PC-9 (cell line): ENCODE results near the gene ARHGAP35. TPM values are rescaled to one million over a fixed set of nuclear protein-coding genes. Genes with fewer than 3 reads are reported as not detected.
"Not testable (repeated sequence)": the region's sequence is repeated elsewhere in the genome, so short reads cannot be mapped to it uniquely, and the experiment has no call there.

Source experiments
- BruUV-seq: library from RNA; stranded (reverse); fragments of 400-500 nt; replicated peaks from 2 replicates; lab custom pipeline; 2021; lab: Mats Ljungman, UMichigan
- CTCF ChIA-PET: fragments of 300-600 bp; sonication (Branson Sonifier 250); formaldehyde crosslinking; loops from one replicate; lab custom pipeline; 2022; ENCODE audit warnings: antibody characterized with exemption; lab: Charles Lee
- POLR2A ChIA-PET: fragments of 300-600 bp; sonication (Branson Sonifier 250); formaldehyde crosslinking; loops from one replicate; lab custom pipeline; 2022; ENCODE audit warnings: antibody characterized with exemption; ENCODE audit not compliant: unreplicated experiment; lab: Charles Lee
- DNase-seq, 2 experiments: peaks; one replicate each; pipeline versions ENCODE4 v3.0.0 to v3.0.0-alpha.2; 2015 to 2022; ENCODE audit warnings: mixed read lengths in 1 of 2
- H2AFZ ChIP-seq: fragments of 200-600 bp; sonication (generic); 2 replicates; pipeline ENCODE4 v1.8.1; 2017; ENCODE audit warnings: antibody characterized with exemption
- H3F3A ChIP-seq: fragments of 200-600 bp; sonication (generic); 2 replicates; pipeline ENCODE4 v1.8.1; 2017; ENCODE audit warnings: antibody characterized with exemption, mild to moderate bottlenecking, low read depth; ENCODE audit not compliant: insufficient read depth
- H3K27ac ChIP-seq: fragments of 200-600 bp; sonication (generic); 2 replicates; pipeline ENCODE4 v1.6.1; 2016; ENCODE audit warnings: mixed run types
- H3K27me3 ChIP-seq: fragments of 200-600 bp; sonication (generic); 2 replicates; pipeline ENCODE4 v1.6.1; 2016; ENCODE audit warnings: low read depth, mixed run types; ENCODE audit not compliant: insufficient read depth
- H3K36me3 ChIP-seq: fragments of 200-600 bp; sonication (generic); 2 replicates; pipeline ENCODE4 v1.6.1; 2016; ENCODE audit warnings: low read depth, mixed run types
- H3K4me1 ChIP-seq: fragments of 200-600 bp; sonication (generic); replicated peaks from 2 replicates; pipeline ENCODE4 v1.6.1; 2016; ENCODE audit warnings: mixed run types; ENCODE audit not compliant: insufficient read depth
- H3K4me2 ChIP-seq: fragments of 200-600 bp; sonication (generic); 2 replicates; pipeline ENCODE4 v1.6.1; 2017; ENCODE audit warnings: mixed run types
- H3K4me3 ChIP-seq: fragments of 200-600 bp; sonication (generic); 2 replicates; pipeline ENCODE4 v1.6.1; 2016; ENCODE audit warnings: mixed run types
- H3K79me2 ChIP-seq: fragments of 200-600 bp; sonication (generic); 2 replicates; pipeline ENCODE4 v1.6.1; 2017; ENCODE audit warnings: low read depth, mixed run types
- H3K9me2 ChIP-seq: fragments of 200-600 bp; sonication (generic); 2 replicates; pipeline ENCODE4 v1.8.1; 2017; ENCODE audit warnings: mild to moderate bottlenecking; ENCODE audit not compliant: insufficient read depth
- H3K9me3 ChIP-seq: fragments of 200-600 bp; sonication (generic); 2 replicates; pipeline ENCODE4 v1.8.1; 2016; ENCODE audit warnings: low read depth; ENCODE audit not compliant: insufficient read depth
- H4K20me1 ChIP-seq: fragments of 200-600 bp; sonication (generic); 2 replicates; pipeline ENCODE4 v1.8.1; 2017; ENCODE audit not compliant: insufficient read depth
- CTCF ChIP-seq: fragments of 200-600 bp; sonication (generic); conservative IDR thresholded peaks from 2 replicates; pipeline ENCODE4 v1.6.1; 2017; ENCODE audit warnings: mixed run types, antibody characterized with exemption, mild to moderate bottlenecking, moderate library complexity
- EZH2 ChIP-seq: fragments of 200-600 bp; sonication (generic); IDR thresholded peaks from 2 replicates; pipeline ENCODE4 v1.8.0; 2017; ENCODE audit warnings: antibody characterized with exemption, low read depth
- intact Hi-C: fragments of 100-400 bp; cut with micrococcal nuclease; formaldehyde crosslinking; loops from one replicate; pipeline ENCODE4 v1.10.0; 2022; ENCODE audit not compliant: unreplicated experiment
- total RNA-seq: library from RNA; stranded (reverse); gene quantifications from 2 replicates; pipeline ENCODE4 v1.2.3, GENCODE V29; 2021

The ARHGAP35 gene
- total RNA-seq, 1 experiment from 2014 or later: 104 TPM

- intact Hi-C loops: no loop called here
- Histone ChIP-seq H3K79me2 (peaks cover 93% of the 10 kb centered on the region), H3K27ac (no peak overlapping the region), H3K9me2 (no peaks in the 10 kb centered on the region), H2AFZ (no peak overlapping the region), H3K4me1 (peaks cover 33% of the 10 kb centered on the region), H3K9me3 (no peaks in the 10 kb centered on the region), H3K27me3 (no peaks in the 10 kb centered on the region), H3K36me3 (peaks cover 15% of the 10 kb centered on the region; the same call in 1 of the 2 replicates), H3F3A (peaks cover 24% of the 10 kb centered on the region), H3K4me3 (no peak overlapping the region), H3K4me2 (no peak overlapping the region), H4K20me1 (peaks cover 12% of the 10 kb centered on the region)
- no peak for TF ChIP-seq CTCF
- no peak for TF ChIP-seq EZH2
- CTCF ChIA-PET: no interaction called here
- BruUV-seq: no TSS peak
- DNase-seq: no peak
- POLR2A ChIA-PET: interaction anchor here (0.7 kb wide), 1 partner anchor 17 kb away, joined by 6 read pairs; no protein-coding TSS in a partner anchor
These were observed 19.6 kb downstream of the ARHGAP35 start for GRCh38 chr19:46880431-46880830.

GRCh38 chr19:46881092-46881491, 20.3 kb downstream of the ARHGAP35 start:
- no peak for DNase-seq
- POLR2A ChIA-PET: no interaction called here

GRCh38 chr19:46882034-46882433, 21.2 kb downstream of the ARHGAP35 start:
- BruUV-seq: no TSS peak
- Histone ChIP-seq H3K9me2 (no peaks in the 10 kb centered on the region), H3F3A (peaks cover 27% of the 10 kb centered on the region), H3K79me2 (peaks cover 93% of the 10 kb centered on the region), H4K20me1 (peaks cover 9% of the 10 kb centered on the region), H3K9me3 (no peaks in the 10 kb centered on the region), H3K36me3 (0 out of 2 replicates have a peak, but pooled peaks cover 8% of the 10 kb centered on the region), H3K4me3 (no peak overlapping the region), H2AFZ (no peak overlapping the region), H3K27ac (no peak overlapping the region), H3K4me2 (no peak overlapping the region), H3K4me1 (peaks cover 49% of the 10 kb centered on the region), H3K27me3 (no peaks in the 10 kb centered on the region)
- ChIA-PET CTCF (no interaction called here), POLR2A (no interaction called here)
- TF ChIP-seq EZH2 (no peak), CTCF (no peak)
- intact Hi-C loops: no loop called here
- no peak for DNase-seq

More at GRCh38 chr19:46881092-46881491, 20.3 kb downstream of the ARHGAP35 start:
- TF ChIP-seq EZH2 (no peak), CTCF (no peak)
- Histone ChIP-seq H3K27me3 (no peaks in the 10 kb centered on the region), H3K4me1 (peaks cover 40% of the 10 kb centered on the region), H4K20me1 (peaks cover 12% of the 10 kb centered on the region), H3K9me2 (no peaks in the 10 kb centered on the region), H2AFZ (no peak overlapping the region), H3K36me3 (0 out of 2 replicates have a peak, but pooled peaks cover 11% of the 10 kb centered on the region), H3K4me3 (no peak overlapping the region), H3K27ac (no peak overlapping the region), H3K9me3 (no peaks in the 10 kb centered on the region), H3K79me2 (peaks cover 93% of the 10 kb centered on the region), H3K4me2 (no peak overlapping the region), H3F3A (peaks cover 27% of the 10 kb centered on the region)
- CTCF ChIA-PET: no interaction called here
- no TSS peak for BruUV-seq
- intact Hi-C loops: no loop called here

GRCh38 chr19:46882751-46883150, 22.0 kb downstream of the ARHGAP35 start:
- H4K20me1 ChIP-seq, H3K9me2 ChIP-seq, H3K9me3 ChIP-seq, H2AFZ ChIP-seq, BruUV-seq, H3K4me2 ChIP-seq, H3K27ac ChIP-seq, H3K4me3 ChIP-seq, DNase-seq, H3K36me3 ChIP-seq, intact Hi-C loops, H3K27me3 ChIP-seq, POLR2A ChIA-PET: not testable (repeated sequence)
- Histone ChIP-seq H3F3A (peaks cover 27% of the 10 kb centered on the region), H3K79me2 (peaks cover 95% of the 10 kb centered on the region), H3K4me1 (peaks cover 45% of the 10 kb centered on the region)
- CTCF ChIA-PET: interaction anchor here (0.6 kb wide), 1 partner anchor 46 kb away, joined by 3 read pairs; no protein-coding TSS in a partner anchor
